ENCODE results near the gene UBE2U.

The UBE2U gene

GRCh38 chr1:64291931-64292330 lies 88.5 kb downstream of the UBE2U start:
- Histone ChIP-seq H3K4me2 (ENCODE audit: low read length) (no peak overlapping the region), H3K9me3 (ENCODE audit: control insufficient read depth, insufficient read depth, low read length) (no peaks in the 10 kb centered on the region), H4K20me1 (ENCODE audit: control insufficient read depth, insufficient read depth, low read depth, low read length) (no peaks in the 10 kb centered on the region), H3K4me1 (ENCODE audit: control insufficient read depth, low read length) (no peaks in the 10 kb centered on the region), H3K27ac (ENCODE audit: low read depth, low read length) (no peak overlapping the region), H3K4me3 (ENCODE audit: low read length) (no peak overlapping the region), H3K36me3 (ENCODE audit: control insufficient read depth, low read length) (no peaks in the 10 kb centered on the region), H3F3A (ENCODE audit: control insufficient read depth, insufficient read depth) (no peaks in the 10 kb centered on the region), H3K27me3 (ENCODE audit: control insufficient read depth, low read length) (peaks cover 5% of the 10 kb centered on the region; the same call in 1 of the 2 replicates), H3K9me2 (replicated peaks; ENCODE audit: control insufficient read depth, low read length) (no peaks in the 10 kb centered on the region), H3K79me2 (ENCODE audit: control insufficient read depth, low read length) (no peaks in the 10 kb centered on the region)
- TF ChIP-seq, protein P1, sequence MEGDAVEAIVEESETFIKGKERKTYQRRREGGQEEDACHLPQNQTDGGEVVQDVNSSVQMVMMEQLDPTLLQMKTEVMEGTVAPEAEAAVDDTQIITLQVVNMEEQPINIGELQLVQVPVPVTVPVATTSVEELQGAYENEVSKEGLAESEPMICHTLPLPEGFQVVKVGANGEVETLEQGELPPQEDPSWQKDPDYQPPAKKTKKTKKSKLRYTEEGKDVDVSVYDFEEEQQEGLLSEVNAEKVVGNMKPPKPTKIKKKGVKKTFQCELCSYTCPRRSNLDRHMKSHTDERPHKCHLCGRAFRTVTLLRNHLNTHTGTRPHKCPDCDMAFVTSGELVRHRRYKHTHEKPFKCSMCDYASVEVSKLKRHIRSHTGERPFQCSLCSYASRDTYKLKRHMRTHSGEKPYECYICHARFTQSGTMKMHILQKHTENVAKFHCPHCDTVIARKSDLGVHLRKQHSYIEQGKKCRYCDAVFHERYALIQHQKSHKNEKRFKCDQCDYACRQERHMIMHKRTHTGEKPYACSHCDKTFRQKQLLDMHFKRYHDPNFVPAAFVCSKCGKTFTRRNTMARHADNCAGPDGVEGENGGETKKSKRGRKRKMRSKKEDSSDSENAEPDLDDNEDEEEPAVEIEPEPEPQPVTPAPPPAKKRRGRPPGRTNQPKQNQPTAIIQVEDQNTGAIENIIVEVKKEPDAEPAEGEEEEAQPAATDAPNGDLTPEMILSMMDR (IDR thresholded peaks at IDR 0.05; ENCODE audit: low read depth, low read length, poor library complexity, severe bottlenecking): no peak
- TF ChIP-seq EZH2phosphoT487 (IDR thresholded peaks at IDR 0.05; ENCODE audit: borderline replicate concordance, low read length): no peak

DNA sequence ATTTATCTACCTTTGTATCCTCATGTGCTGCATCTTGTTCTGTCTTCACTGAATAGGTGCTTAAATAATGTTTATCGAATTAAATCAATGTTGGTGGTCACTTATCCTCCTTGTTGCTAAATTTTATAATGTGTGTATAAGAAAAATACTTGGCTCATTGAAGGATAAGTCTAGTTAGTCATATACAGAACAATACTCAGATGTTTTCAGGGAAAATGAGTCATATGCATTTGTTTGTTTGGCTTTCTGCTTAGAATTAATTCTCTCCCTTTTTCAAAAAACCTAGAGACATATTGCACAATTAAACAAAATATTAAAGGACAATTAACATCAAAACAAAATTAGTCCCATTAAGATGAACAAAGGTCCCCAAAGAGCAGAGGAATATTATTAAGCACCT lies 89.0 kb downstream of the UBE2U start:
- H3K79me2 ChIP-seq (ENCODE audit: control insufficient read depth, low read length): no peaks in the 10 kb centered on the region
- H3K4me2 ChIP-seq (ENCODE audit: low read length): no peak overlapping the region
- H3K9me3 ChIP-seq (ENCODE audit: control insufficient read depth, insufficient read depth, low read length): no peaks in the 10 kb centered on the region
- H3K4me3 ChIP-seq (ENCODE audit: low read length): no peak overlapping the region
- H3K4me1 ChIP-seq (ENCODE audit: control insufficient read depth, low read length): no peaks in the 10 kb centered on the region
- no peaks in the 10 kb centered on the region for H3K36me3 ChIP-seq (ENCODE audit: control insufficient read depth, low read length)
- H3K27ac ChIP-seq (ENCODE audit: low read depth, low read length): no peak overlapping the region
- H3F3A ChIP-seq (ENCODE audit: control insufficient read depth, insufficient read depth): no peaks in the 10 kb centered on the region
- H3K27me3 ChIP-seq (ENCODE audit: control insufficient read depth, low read length): peaks cover 5% of the 10 kb centered on the region; the same call in 1 of the 2 replicates
- no peaks in the 10 kb centered on the region for H4K20me1 ChIP-seq (ENCODE audit: control insufficient read depth, insufficient read depth, low read depth, low read length)
- H3K9me2 ChIP-seq (replicated peaks; ENCODE audit: control insufficient read depth, low read length): no peaks in the 10 kb centered on the region
- TF ChIP-seq EZH2phosphoT487 (IDR thresholded peaks at IDR 0.05; ENCODE audit: borderline replicate concordance, low read length): no peak
- TF ChIP-seq, protein P1 (IDR thresholded peaks at IDR 0.05; ENCODE audit: low read depth, low read length, poor library complexity, severe bottlenecking): no peak

DNA sequence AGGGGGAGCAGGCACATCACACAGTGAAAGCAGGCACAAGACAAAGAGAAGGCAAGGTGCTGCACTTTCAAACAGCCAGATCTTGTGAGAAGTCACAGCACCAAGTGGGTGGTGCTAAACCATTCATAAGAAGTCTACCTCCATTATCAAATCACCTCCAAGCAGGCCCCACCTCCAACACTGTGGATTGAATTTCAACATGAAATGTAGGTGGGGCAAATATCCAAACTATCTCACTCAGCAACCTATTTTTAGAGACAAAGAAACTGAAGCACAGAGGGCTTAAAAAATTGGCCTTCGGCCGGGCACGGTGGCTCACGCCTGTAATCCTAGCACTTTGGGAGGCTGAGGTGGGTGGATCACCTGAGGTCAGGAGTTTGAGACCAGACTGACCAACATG lies 90.4 kb downstream of the UBE2U start:
- Histone ChIP-seq H3K36me3 (ENCODE audit: control insufficient read depth, low read length) (no peaks in the 10 kb centered on the region), H3K4me2 (ENCODE audit: low read length) (no peak overlapping the region), H3K27me3 (ENCODE audit: control insufficient read depth, low read length) (peaks cover 5% of the 10 kb centered on the region), H3K9me2 (replicated peaks; ENCODE audit: control insufficient read depth, low read length) (no peaks in the 10 kb centered on the region), H3K4me3 (ENCODE audit: low read length) (no peak overlapping the region), H3K4me1 (ENCODE audit: control insufficient read depth, low read length) (no peaks in the 10 kb centered on the region), H3K79me2 (ENCODE audit: control insufficient read depth, low read length) (no peaks in the 10 kb centered on the region), H3F3A (ENCODE audit: control insufficient read depth, insufficient read depth) (no peaks in the 10 kb centered on the region), H4K20me1 (ENCODE audit: control insufficient read depth, insufficient read depth, low read depth, low read length) (no peaks in the 10 kb centered on the region), H3K9me3 (ENCODE audit: control insufficient read depth, insufficient read depth, low read length) (no peaks in the 10 kb centered on the region), H3K27ac (ENCODE audit: low read depth, low read length) (no peak overlapping the region)
- TF ChIP-seq, protein P1 (IDR thresholded peaks at IDR 0.05; ENCODE audit: low read depth, low read length, poor library complexity, severe bottlenecking): no peak
- TF ChIP-seq EZH2phosphoT487 (IDR thresholded peaks at IDR 0.05; ENCODE audit: borderline replicate concordance, low read length): no peak
